ENCODE data around the gene PARD3B. TPM values are rescaled to one million over a fixed set of nuclear protein-coding genes. Genes with fewer than 3 reads are reported as not detected.

The PARD3B gene
- total and polyA plus RNA-seq, 7 donors = 0.42 to 6.0 (median 4.8) TPM

DNA sequence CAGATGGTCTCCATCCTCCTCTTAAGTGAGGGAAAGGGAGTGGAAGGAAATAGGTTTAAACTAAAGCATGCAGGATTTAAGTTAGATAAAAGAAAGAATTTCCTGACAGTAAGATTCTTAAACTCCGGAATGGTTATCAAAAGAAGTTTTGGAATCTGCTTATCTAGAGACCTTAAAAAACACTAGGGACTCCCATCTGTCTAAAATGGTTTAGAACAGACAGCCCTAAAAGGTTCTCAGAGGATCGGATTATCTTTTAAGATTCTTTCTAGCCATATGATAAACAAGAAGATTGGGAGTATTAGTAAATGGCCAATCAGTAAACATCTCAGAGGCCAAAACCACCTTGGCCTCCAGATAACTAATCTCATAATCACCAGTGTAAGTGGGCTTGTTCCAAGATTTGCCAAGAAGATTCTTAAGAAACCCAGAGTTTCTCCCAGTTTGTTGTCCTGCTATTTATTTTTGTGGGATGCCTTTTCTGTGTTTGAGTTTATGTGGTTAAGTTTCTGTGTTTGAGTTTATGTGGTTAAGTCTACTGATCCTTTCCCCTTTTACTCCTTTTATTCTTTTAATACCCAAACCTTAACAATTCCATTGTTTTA lies 822.2 kb downstream of the PARD3B start:
- Histone ChIP-seq H3K4me3 (no peak overlapping the region), H3K4me1 (no peaks in the 10 kb centered on the region), H3K36me3 (ENCODE audit: insufficient read depth in 1 of 2, low read depth in 1 of 2) (no peaks in the 10 kb centered on the region), H3K9me3 (no peaks in the 10 kb centered on the region), H3K27me3 (ENCODE audit: insufficient read depth in 3 of 3, low read length in 2 of 3) (no peaks in the 10 kb centered on the region), H3K27ac (no peak overlapping the region)
- no peak for ATAC-seq
- intact Hi-C loops (cut with DNase I) = no loop called here
- no peak for TF ChIP-seq CTCF (IDR thresholded peaks at IDR 0.05)
- DNase-seq = no peak
- WGBS, 3 donors = 87 to 95% (median 92%) methylated on average over 2 of the region's 2 CpGs

DNA sequence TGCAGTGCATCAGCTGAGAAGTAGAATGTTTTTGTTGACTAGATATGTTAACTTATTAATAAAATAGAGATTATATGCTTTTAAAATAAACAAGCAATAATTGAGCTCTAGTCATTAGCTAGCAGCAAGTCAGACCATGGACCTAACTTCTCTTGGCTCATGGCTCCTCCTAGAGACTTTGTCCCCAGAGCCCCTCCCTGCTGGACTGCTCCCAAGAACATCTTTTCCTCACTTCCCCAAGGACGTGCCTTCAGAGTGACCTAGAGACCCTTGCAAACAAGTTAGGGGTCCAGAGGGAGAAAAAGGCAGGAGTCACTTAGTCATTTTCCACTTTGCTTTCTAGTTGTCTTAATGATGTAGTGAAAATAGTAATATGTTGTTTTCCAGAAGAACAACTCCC lies 824.5 kb downstream of the PARD3B start:
- H3K36me3 ChIP-seq (ENCODE audit: insufficient read depth in 1 of 2, low read depth in 1 of 2) = no peaks in the 10 kb centered on the region
- intact Hi-C loops (cut with DNase I) = no loop called here
- H3K4me3 ChIP-seq = no peak overlapping the region
- DNase-seq (no peak), ATAC-seq (no peak)
- WGBS, 3 donors = 20 to 32% (median 28%) methylated on average over 1 of the region's 1 CpG
- no peaks in the 10 kb centered on the region for H3K4me1 ChIP-seq
- H3K27me3 ChIP-seq (ENCODE audit: insufficient read depth in 3 of 3, low read length in 2 of 3) = no peaks in the 10 kb centered on the region
- no peak for TF ChIP-seq CTCF (IDR thresholded peaks at IDR 0.05)
- no peak overlapping the region for H3K27ac ChIP-seq
- no peaks in the 10 kb centered on the region for H3K9me3 ChIP-seq

- Histone ChIP-seq H3K9me3 (no peaks in the 10 kb centered on the region), H3K4me1 (no peaks in the 10 kb centered on the region), H3K4me3 (no peak overlapping the region), H3K27ac (no peak overlapping the region), H3K27me3 (ENCODE audit: insufficient read depth in 3 of 3, low read length in 2 of 3) (no peaks in the 10 kb centered on the region), H3K36me3 (ENCODE audit: insufficient read depth in 1 of 2, low read depth in 1 of 2) (no peaks in the 10 kb centered on the region)
- 96 to 99% (median 98%) methylated on average over 2 of the region's 2 CpGs for WGBS, 3 donors
- no peak for DNase-seq
- ATAC-seq = no peak
- intact Hi-C loops (cut with DNase I) = no loop called here
- no peak for TF ChIP-seq CTCF (IDR thresholded peaks at IDR 0.05)
Measured at GRCh38 chr2:205370726-205371125, 825.5 kb downstream of the PARD3B start.

- Histone ChIP-seq H3K9me3 (no peaks in the 10 kb centered on the region), H3K27me3 (ENCODE audit: insufficient read depth in 3 of 3, low read length in 2 of 3) (no peaks in the 10 kb centered on the region), H3K27ac (no peak overlapping the region), H3K4me3 (no peak overlapping the region), H3K36me3 (ENCODE audit: insufficient read depth in 1 of 2, low read depth in 1 of 2) (no peaks in the 10 kb centered on the region), H3K4me1 (no peaks in the 10 kb centered on the region)
- intact Hi-C loops (cut with DNase I) = no loop called here
- ATAC-seq = no peak
- DNase-seq = no peak
- TF ChIP-seq CTCF (IDR thresholded peaks at IDR 0.05) = no peak
Measured at GRCh38 chr2:205372141-205372540, 826.9 kb downstream of the PARD3B start.
